HG03108 (cell line): ENCODE measurements around the gene TRPC6.
"Not testable (repeated sequence)": the region's sequence is repeated elsewhere in the genome, so short reads cannot be mapped to it uniquely, and the experiment has no call there.

Experiments used
- ATAC-seq: cut with Tn5 transposase; IDR thresholded peaks from one replicate; pipeline ENCODE4 v1.9.1; 2021; ENCODE audit warnings: moderate library complexity; ENCODE audit not compliant: unreplicated experiment

Gene TRPC6

GRCh38 chr11:101456812-101457211 lies 127.0 kb downstream of the TRPC6 start:
- no peak for ATAC-seq

DNA sequence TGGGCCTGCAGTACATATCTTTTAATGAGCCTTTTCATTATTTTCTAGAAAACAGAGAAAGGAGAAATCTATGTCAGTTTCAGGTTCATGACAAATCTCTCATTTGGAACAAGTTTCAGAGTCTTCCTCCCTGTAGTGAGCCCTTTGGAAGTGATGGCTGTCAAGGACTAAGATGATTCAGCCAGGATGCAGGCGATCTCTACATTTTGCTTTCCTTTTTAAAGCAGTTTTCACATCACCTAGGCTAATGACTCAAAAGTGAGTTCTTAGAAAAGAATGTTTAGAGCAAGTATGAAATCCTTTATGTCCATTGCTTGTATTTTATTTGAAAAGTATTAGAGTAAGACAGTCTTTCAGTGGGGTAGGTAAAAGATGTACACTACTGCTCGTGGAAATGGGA lies 130.1 kb downstream of the TRPC6 start:
- ATAC-seq: no peak

DNA sequence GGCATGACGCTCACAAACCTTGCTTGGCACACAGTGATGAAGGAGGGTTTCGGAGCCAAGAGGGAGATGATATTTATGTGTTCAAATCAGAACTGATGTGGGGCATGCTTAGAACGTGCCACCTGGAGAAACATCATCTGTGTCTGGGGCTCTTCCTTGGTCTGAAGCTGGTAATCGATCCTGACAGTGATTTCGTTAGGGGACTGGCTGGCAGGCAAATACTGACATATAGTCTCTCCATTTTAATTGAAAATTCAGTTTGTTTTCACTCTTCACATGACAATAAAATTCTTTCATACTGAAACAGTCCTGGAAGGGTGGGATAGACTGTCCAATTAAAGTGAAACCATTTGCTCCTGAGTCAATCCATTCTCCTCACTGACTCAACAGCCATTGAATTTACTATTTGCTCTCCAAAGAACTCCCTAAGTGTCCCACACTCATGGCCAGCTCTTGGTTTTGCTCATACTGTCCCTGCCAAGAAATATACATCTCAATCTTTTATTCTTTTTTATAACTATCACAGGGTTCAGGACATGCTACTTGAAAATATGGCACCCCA lies 134.8 kb downstream of the TRPC6 start:
- ATAC-seq: no peak

DNA sequence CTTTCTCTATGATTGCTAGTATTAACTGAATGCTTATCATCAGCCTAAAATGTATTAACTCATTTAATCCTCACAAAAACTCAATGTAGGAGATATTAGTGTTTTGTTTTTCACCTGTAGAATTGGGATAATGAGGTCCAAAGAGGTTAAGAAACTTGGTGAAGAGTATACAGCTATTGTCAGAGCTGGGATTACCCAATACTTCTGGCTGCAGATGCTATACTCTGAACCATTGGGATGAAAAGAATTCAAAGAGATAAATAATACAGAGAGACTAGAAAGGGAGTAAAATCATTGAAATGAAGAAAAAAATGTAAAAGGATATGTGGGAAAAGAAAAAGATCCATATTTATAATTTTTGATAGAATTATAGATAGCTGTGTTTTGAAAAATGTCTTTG lies 137.1 kb downstream of the TRPC6 start:
- ATAC-seq: no peak

- no peak for ATAC-seq
Measured at GRCh38 chr11:101446238-101446637, 137.6 kb downstream of the TRPC6 start.

DNA sequence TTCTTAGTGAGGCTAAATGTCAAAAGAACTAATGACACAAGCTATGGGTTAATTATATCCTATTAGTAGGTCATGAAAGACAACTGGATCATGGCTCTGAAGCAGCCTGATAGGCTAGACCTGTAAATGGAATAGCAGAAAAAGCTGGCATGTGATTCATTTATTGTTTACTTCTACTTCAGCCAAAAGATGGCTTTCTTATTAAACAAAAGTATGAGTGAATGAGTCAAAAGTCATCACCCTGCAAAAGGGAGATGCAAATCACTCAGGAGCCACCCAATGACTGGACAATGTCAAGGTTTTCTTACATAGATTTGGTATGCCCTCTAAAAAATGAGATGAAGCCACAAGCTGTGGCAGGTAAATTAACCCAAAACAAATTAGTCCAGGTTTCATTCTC lies 138.0 kb downstream of the TRPC6 start:
- ATAC-seq: no peak

DNA sequence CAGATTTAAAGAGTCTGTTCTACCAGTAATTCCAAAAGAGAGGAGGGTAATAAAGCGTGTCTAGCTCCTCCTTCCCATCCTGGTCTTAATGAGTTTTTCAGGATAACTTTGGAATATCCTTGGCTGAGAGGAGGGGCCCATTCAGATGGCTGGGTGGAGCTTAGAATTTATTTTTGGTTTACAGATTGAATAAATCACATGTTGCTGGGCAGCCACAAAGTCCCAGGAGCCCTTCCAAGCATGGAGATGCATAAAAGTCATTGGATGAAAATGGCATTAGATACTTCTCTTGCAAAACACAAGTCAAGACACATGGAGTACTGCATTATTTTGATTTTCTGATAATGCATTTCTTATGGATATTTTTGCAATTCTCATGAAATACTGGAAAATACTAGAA lies 139.0 kb downstream of the TRPC6 start:
- ATAC-seq: no peak

GRCh38 chr11:101444164-101444563 lies 139.6 kb downstream of the TRPC6 start:
- no peak for ATAC-seq

GRCh38 chr11:101442936-101443521 lies 140.8 kb downstream of the TRPC6 start:
- no peak for ATAC-seq

DNA sequence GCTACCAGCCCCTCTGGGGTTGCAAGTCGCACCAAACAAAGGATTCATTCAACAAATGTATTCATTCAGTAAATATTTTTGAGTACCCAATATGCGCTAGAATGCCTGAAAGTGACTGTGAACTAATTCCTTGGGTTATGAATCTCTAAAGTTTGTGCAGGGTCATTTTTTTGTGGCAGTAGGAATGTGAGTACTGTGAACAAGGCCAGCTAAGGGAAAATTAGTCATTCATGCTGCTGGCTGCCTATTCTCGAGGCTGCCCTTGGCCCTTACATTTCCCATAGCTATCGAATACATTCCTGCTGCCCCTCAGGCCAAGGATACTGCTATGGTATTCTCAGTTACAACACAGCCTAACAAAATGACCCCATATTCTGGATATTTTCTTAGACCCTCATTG lies 141.6 kb downstream of the TRPC6 start:
- no peak for ATAC-seq

DNA sequence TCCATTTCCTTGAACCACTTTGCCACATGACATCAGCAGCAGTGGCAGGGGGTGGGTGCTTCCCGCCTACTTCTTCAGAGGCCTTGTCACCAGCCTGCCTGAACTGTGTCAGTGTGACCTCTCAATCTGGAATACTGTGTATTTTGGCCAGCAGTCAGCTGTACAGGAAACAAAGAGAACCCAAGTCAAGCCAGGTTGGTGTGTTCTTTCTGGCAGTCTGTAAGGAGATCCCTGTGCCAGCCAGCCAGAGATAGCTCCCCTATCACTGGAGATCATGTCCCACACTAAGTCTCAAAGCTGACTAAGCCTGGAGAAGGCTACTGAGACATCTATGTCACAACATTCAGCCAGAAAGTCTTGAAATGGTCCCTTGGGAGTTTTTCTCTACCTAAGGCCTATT lies 142.1 kb downstream of the TRPC6 start:
- ATAC-seq: no peak

- ATAC-seq: no peak
Measured at GRCh38 chr11:101439488-101439887, 144.3 kb downstream of the TRPC6 start.

DNA sequence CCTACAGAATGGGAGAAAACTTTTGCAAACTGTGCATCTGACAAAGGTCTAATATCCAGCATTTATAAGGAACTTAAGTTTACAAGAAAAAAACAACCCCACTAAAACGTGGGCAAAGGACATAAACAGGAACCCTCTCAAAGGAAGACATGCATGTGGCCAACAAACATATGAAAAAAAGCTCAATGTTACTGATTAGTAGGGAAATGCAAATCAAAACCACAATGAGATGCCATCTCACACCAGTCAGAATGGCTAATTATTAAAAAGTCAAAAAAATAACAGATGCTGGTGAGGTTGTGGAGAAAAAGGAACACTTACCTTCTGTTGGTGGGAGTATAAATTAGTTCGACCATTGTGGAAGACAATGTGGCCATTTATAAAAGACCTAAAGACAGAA lies 145.1 kb downstream of the TRPC6 start:
- not testable (repeated sequence) for ATAC-seq

DNA sequence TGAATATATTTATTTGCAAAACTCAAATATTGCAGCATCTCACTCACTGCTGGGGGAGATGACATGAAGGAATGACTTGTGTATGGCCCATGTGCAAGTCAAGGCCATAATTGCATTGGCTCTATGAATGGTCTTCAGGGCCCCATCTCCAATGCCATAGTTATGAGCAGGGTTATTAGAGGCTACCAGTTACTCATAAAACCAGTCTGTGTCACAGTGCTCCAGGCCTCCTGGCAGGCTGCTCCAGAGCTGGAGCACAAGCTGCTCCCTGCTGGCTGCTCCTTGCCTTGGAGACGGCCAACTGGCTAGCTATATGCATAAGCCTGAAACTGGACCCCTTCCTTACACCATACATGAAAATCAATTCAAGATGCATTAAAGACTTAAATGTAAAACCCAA lies 145.7 kb downstream of the TRPC6 start:
- no peak for ATAC-seq

- ATAC-seq: no peak
Measured at GRCh38 chr11:101436511-101437142, 147.2 kb downstream of the TRPC6 start.

DNA sequence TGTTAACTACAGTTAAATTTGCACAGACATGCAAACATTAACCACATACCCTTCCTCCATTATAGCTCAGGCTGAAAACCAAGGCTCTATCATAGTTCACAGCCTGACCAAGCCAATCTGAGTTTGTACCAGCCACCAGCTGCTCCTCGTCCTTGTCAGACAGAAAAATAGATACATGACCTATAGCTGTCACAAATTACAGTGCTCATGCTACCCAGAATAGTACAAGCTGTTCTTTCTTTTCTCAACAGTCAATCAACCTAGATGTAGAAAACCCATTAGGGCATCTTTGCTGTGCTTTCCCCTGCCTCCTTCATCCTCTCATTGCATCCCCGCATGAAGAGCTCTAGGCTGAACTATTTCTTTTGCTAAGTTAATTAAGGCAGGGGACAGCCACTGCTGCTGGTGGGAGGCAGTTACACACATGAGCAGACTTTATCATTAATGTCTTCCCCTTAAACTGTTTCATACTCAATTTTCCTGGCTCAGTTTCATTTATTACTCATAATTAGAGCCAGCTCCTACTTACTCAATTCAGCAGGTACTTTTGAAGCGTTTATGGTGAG lies 148.3 kb downstream of the TRPC6 start:
- no peak for ATAC-seq

- ATAC-seq: no peak
Measured at GRCh38 chr11:101434026-101434643, 149.7 kb downstream of the TRPC6 start.

GRCh38 chr11:101433151-101433550 lies 150.7 kb downstream of the TRPC6 start:
- ATAC-seq: no peak

- ATAC-seq: no peak
Measured at GRCh38 chr11:101429703-101430540, 153.9 kb downstream of the TRPC6 start.

GRCh38 chr11:101428918-101429317 lies 154.9 kb downstream of the TRPC6 start:
- ATAC-seq: no peak

DNA sequence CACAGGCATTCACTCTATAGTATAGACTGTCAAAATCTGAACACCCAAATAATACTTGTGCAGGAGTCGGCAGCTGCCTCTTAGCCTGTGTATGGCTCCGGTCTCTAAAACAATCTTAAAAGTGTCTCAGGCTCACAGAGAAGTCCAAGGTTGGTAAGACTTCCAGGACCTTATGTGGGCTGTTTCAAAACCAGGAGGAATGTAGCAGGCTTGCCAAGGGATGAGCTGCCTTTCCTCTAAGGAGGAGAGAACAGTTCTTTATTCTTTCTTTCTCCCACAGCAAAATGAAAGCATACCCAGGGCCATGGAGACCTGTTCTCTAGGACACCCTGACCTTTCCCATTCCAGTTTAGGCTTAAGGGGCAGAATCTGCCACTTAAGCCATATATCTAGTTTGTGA lies 176.5 kb downstream of the TRPC6 start:
- no peak for ATAC-seq
